GM12878 (cell line): ENCODE results near the gene HLA-DMA. TPM values are rescaled to one million over a fixed set of nuclear protein-coding genes. Genes with fewer than 3 reads are reported as not detected.

ENCODE experiments used
- EP300 ChIP-seq, 2 experiments: fragments of 150-350 bp in 1 of 2; IDR thresholded peaks; 2 replicates each; pipeline ENCODE4 v1.6.1; 2011 to 2012; ENCODE audit warnings: low read depth in 2 of 2, low read length in 2 of 2, borderline replicate concordance in 1 of 2, improper control_type of control experiment in 1 of 2, inconsistent platforms in 1 of 2; ENCODE audit not compliant: control insufficient read depth in 1 of 2
- FOS ChIP-seq: IDR thresholded peaks from 3 replicates; pipeline ENCODE4 v1.6.1; 2011; ENCODE audit warnings: borderline replicate concordance; ENCODE audit not compliant: insufficient read length; ENCODE audit errors: extremely low read depth
- FOXK2 ChIP-seq: fragments of 450-650 bp; IDR thresholded peaks from 2 replicates; pipeline ENCODE4 v1.6.1; 2017; ENCODE audit warnings: mild to moderate bottlenecking, moderate library complexity
- GATAD2B ChIP-seq: fragments of 450-650 bp; conservative IDR thresholded peaks from 2 replicates; pipeline ENCODE4 v1.6.1; 2017; ENCODE audit warnings: low read depth, mild to moderate bottlenecking, moderate library complexity
- MYB ChIP-seq: fragments of 150-350 bp; IDR thresholded peaks from 2 replicates; pipeline ENCODE4 v1.6.1; 2014; ENCODE audit warnings: mild to moderate bottlenecking, low read depth, low read length, borderline replicate concordance
- NR2C1 ChIP-seq: fragments of 450-650 bp; IDR thresholded peaks from 2 replicates; pipeline ENCODE4 v1.6.1; 2017; ENCODE audit warnings: antibody characterized with exemption, mild to moderate bottlenecking, moderate library complexity
- POLR2AphosphoS5 ChIP-seq: IDR thresholded peaks from 2 replicates; pipeline ENCODE4 v1.6.1; 2011; ENCODE audit warnings: mild to moderate bottlenecking, low read length, inconsistent platforms
- SIX5 ChIP-seq: IDR thresholded peaks from 2 replicates; pipeline ENCODE4 v1.6.1; 2011; ENCODE audit warnings: mild to moderate bottlenecking, low read depth, low read length, moderate library complexity; ENCODE audit not compliant: severe bottlenecking
- SMAD5 ChIP-seq: IDR thresholded peaks from 2 replicates; pipeline ENCODE4 v1.6.1; 2016; ENCODE audit warnings: antibody characterized with exemption, low read depth
- SP1 ChIP-seq: IDR thresholded peaks from one replicate; pipeline ENCODE4 v1.6.1; 2011; ENCODE audit warnings: low read depth, low read length
- SPI1 ChIP-seq: IDR thresholded peaks from 2 replicates; pipeline ENCODE4 v1.6.1; 2011; ENCODE audit warnings: low read depth, mild to moderate bottlenecking, low read length, moderate library complexity, borderline replicate concordance; ENCODE audit not compliant: insufficient read depth
- SRF ChIP-seq, 2 experiments: IDR thresholded peaks; 2 replicates each; pipeline ENCODE4 v1.6.1; 2011; ENCODE audit warnings: low read depth in 2 of 2, low read length in 2 of 2, mild to moderate bottlenecking in 1 of 2, moderate library complexity in 1 of 2
- TARDBP ChIP-seq: IDR thresholded peaks from 2 replicates; pipeline ENCODE4 v1.6.1; 2016; ENCODE audit warnings: borderline replicate concordance
- TCF12 ChIP-seq: IDR thresholded peaks from 2 replicates; pipeline ENCODE4 v1.6.1; 2011; ENCODE audit warnings: low read depth, mild to moderate bottlenecking, low read length
- ZNF274 ChIP-seq: IDR thresholded peaks from one replicate; pipeline ENCODE4 v1.8.0; 2011; ENCODE audit not compliant: insufficient read length, insufficient read depth
- polyA plus RNA-seq, 11 experiments: library from polyadenylated mRNA; depleted of rRNA in 4 of 11; unstranded in 6 of 11; stranded (reverse) in 5 of 11; fragments of >200 nt; fragmentation: Nextera tagmentation in 4 of 11; fragmentation: Illumina TruSeq in 1 of 11; extraction: Ambion mirVana in 4 of 11; extraction: Trizol in 1 of 11; gene quantifications; 1 replicate in 1 of 11; 2 replicates in 10 of 11; pipeline versions ENCODE4 v1.2.1 to v1.2.3, GENCODE V29; 2011 to 2016; ENCODE audit warnings: inconsistent platforms in 2 of 11, missing spikeins in 2 of 11, low read depth in 1 of 11
- total RNA-seq, 4 experiments: library from RNA; depleted of rRNA in 3 of 4; stranded (reverse); fragments of >200 nt in 3 of 4; fragmentation: Illumina TruSeq in 1 of 4; extraction: Trizol in 1 of 4; gene quantifications; 2 replicates each; pipeline versions ENCODE4 v1.2.1 to v1.2.3, GENCODE V29; 2013 to 2021
- TF ChIP-seq, protein P1 (sequence below): fragments of 450-650 bp; IDR thresholded peaks from 2 replicates; pipeline ENCODE4 v1.6.1; 2017; ENCODE audit warnings: mild to moderate bottlenecking
- TF ChIP-seq, protein P2 (sequence below): fragments of 450-650 bp; formaldehyde crosslinking; IDR thresholded peaks from 2 replicates; pipeline ENCODE4 v1.5.0; 2022; ENCODE audit warnings: mild to moderate bottlenecking, missing genetic modification characterization
- TF ChIP-seq, protein P3 (sequence below): IDR thresholded peaks from 2 replicates; pipeline ENCODE4 v1.6.1; 2011; ENCODE audit warnings: low read depth, mild to moderate bottlenecking, low read length, moderate library complexity, borderline replicate concordance; ENCODE audit errors: extremely low read depth
- TF ChIP-seq, protein P4 (sequence below), 3 experiments: IDR thresholded peaks in 2 of 3; conservative IDR thresholded peaks in 1 of 3; 2 replicates each; pipeline ENCODE4 v1.5.1; 2011; ENCODE audit warnings: low read depth in 3 of 3, low read length in 3 of 3, mild to moderate bottlenecking in 3 of 3, control low read depth in 2 of 3, moderate library complexity in 2 of 3, inconsistent platforms in 1 of 3, mixed read lengths in 1 of 3; ENCODE audit not compliant: control insufficient read depth in 2 of 3, insufficient read depth in 1 of 3; ENCODE audit errors: extremely low read depth in 1 of 3

HLA-DMA gene
- total and polyA plus RNA-seq, 10 of the 15 experiments (the other 5 are each of a cell fraction or from before 2014, with no cell fraction given), result 177 to 552 (median 309) TPM

DNA sequence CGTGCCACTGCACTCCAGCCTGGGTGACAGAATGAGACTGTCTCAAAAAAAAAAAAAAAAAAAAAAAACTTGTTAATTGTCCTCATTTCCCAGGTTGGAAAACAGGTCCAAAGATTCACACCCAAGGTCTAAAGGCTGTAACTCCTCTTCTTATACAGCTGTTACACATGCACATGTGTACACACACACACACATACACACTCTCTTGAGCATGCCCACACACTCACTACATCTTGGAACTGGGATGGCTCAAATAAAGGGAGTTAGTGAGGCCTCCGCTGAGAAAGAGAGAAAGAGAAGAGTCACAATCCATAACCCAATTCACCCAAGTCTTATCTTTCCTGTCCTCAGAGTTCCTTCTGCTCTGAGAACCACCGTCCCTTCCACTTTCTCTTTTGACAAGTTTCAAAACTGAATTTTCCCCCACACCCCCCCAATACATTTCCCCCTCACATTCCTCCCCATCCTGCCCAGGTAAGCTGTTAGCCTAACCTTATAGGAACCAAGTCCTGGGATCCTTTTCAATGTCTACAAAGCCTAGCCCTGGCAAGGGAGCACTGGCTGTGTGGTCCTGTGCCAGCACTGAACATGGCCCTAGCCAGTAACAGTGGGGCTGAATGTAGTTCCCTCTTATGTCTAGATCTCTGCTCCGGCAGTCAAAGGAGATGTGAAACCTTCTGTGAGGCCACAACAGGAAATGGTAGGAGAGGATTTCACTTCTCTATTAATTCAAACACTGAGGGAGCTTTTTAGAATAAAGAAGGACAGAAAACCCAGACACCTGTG is 8.8 kb downstream of the HLA-DMA start (continued):
- TF ChIP-seq, protein P1, sequence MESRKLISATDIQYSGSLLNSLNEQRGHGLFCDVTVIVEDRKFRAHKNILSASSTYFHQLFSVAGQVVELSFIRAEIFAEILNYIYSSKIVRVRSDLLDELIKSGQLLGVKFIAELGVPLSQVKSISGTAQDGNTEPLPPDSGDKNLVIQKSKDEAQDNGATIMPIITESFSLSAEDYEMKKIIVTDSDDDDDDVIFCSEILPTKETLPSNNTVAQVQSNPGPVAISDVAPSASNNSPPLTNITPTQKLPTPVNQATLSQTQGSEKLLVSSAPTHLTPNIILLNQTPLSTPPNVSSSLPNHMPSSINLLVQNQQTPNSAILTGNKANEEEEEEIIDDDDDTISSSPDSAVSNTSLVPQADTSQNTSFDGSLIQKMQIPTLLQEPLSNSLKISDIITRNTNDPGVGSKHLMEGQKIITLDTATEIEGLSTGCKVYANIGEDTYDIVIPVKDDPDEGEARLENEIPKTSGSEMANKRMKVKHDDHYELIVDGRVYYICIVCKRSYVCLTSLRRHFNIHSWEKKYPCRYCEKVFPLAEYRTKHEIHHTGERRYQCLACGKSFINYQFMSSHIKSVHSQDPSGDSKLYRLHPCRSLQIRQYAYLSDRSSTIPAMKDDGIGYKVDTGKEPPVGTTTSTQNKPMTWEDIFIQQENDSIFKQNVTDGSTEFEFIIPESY, result no peak
- TF ChIP-seq MYB, result no peak
- no peak for TF ChIP-seq FOXK2
- no peak for TF ChIP-seq FOS
- TF ChIP-seq, protein P2, sequence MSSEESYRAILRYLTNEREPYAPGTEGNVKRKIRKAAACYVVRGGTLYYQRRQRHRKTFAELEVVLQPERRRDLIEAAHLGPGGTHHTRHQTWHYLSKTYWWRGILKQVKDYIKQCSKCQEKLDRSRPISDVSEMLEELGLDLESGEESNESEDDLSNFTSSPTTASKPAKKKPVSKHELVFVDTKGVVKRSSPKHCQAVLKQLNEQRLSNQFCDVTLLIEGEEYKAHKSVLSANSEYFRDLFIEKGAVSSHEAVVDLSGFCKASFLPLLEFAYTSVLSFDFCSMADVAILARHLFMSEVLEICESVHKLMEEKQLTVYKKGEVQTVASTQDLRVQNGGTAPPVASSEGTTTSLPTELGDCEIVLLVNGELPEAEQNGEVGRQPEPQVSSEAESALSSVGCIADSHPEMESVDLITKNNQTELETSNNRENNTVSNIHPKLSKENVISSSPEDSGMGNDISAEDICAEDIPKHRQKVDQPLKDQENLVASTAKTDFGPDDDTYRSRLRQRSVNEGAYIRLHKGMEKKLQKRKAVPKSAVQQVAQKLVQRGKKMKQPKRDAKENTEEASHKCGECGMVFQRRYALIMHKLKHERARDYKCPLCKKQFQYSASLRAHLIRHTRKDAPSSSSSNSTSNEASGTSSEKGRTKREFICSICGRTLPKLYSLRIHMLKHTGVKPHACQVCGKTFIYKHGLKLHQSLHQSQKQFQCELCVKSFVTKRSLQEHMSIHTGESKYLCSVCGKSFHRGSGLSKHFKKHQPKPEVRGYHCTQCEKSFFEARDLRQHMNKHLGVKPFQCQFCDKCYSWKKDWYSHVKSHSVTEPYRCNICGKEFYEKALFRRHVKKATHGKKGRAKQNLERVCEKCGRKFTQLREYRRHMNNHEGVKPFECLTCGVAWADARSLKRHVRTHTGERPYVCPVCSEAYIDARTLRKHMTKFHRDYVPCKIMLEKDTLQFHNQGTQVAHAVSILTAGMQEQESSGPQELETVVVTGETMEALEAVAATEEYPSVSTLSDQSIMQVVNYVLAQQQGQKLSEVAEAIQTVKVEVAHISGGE (CRISPR knock-in tag), result no peak
- no peak for TF ChIP-seq SIX5
- TF ChIP-seq, protein P3, sequence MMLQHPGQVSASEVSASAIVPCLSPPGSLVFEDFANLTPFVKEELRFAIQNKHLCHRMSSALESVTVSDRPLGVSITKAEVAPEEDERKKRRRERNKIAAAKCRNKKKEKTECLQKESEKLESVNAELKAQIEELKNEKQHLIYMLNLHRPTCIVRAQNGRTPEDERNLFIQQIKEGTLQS, result no peak
- TF ChIP-seq, protein P4, sequence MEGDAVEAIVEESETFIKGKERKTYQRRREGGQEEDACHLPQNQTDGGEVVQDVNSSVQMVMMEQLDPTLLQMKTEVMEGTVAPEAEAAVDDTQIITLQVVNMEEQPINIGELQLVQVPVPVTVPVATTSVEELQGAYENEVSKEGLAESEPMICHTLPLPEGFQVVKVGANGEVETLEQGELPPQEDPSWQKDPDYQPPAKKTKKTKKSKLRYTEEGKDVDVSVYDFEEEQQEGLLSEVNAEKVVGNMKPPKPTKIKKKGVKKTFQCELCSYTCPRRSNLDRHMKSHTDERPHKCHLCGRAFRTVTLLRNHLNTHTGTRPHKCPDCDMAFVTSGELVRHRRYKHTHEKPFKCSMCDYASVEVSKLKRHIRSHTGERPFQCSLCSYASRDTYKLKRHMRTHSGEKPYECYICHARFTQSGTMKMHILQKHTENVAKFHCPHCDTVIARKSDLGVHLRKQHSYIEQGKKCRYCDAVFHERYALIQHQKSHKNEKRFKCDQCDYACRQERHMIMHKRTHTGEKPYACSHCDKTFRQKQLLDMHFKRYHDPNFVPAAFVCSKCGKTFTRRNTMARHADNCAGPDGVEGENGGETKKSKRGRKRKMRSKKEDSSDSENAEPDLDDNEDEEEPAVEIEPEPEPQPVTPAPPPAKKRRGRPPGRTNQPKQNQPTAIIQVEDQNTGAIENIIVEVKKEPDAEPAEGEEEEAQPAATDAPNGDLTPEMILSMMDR (IDR thresholded peaks at IDR 0.05 in 2 of 3, conservative IDR thresholded peaks at IDR 0.05 in 1 of 3; ENCODE audit: control insufficient read depth in 2 of 3, extremely low read depth in 1 of 3, insufficient read depth in 1 of 3, low read depth in 3 of 3, low read length in 3 of 3), result no peak
- peak in 1 of 2 experiments; percentile 66; a peak in 1 of 4 replicates for TF ChIP-seq SRF (IDR thresholded peaks at IDR 0.05; ENCODE audit: low read depth in 2 of 2, low read length in 2 of 2)
- TF ChIP-seq EP300 (IDR thresholded peaks at IDR 0.05; ENCODE audit: borderline replicate concordance in 1 of 2, control insufficient read depth in 1 of 2, low read depth in 2 of 2, low read length in 2 of 2), result peak; percentile 88 to 96
- TF ChIP-seq SMAD5, result no peak; the same call in 1 of the 2 replicates
- peak; percentile 100 for TF ChIP-seq SPI1
- no peak for TF ChIP-seq NR2C1
- no peak for TF ChIP-seq ZNF274
- peak; percentile 84 for TF ChIP-seq POLR2AphosphoS5
- peak; percentile 78 for TF ChIP-seq TCF12
- TF ChIP-seq SP1, result peak; percentile 62
- no peak; the same call in 1 of the 2 replicates for TF ChIP-seq GATAD2B
- no peak for TF ChIP-seq TARDBP
